BLaER1 (cell line): ENCODE measurements around the gene PKP3.

ENCODE experiments used
- H3K27ac ChIP-seq: shearing (Covaris generic); formaldehyde crosslinking; 2 replicates; pipeline ENCODE4 v1.8.1; 2022
- H3K27me3 ChIP-seq: shearing (Covaris generic); formaldehyde crosslinking; 2 replicates; pipeline ENCODE4 v1.8.1; 2022
- H3K36me3 ChIP-seq: shearing (Covaris generic); formaldehyde crosslinking; 2 replicates; pipeline ENCODE4 v1.8.1; 2022
- H3K4me1 ChIP-seq: shearing (Covaris generic); formaldehyde crosslinking; 2 replicates; pipeline ENCODE4 v1.8.1; 2022
- H3K4me2 ChIP-seq: shearing (Covaris generic); formaldehyde crosslinking; 2 replicates; pipeline ENCODE4 v1.8.1; 2022
- H3K4me3 ChIP-seq: shearing (Covaris generic); formaldehyde crosslinking; 2 replicates; pipeline ENCODE4 v1.8.1; 2022
- H3K9ac ChIP-seq: shearing (Covaris generic); formaldehyde crosslinking; 2 replicates; pipeline ENCODE4 v1.8.1; 2022
- H3K9me3 ChIP-seq: shearing (Covaris generic); formaldehyde crosslinking; 2 replicates; pipeline ENCODE4 v1.8.1; 2022
- H4K20me1 ChIP-seq: shearing (Covaris generic); formaldehyde crosslinking; 2 replicates; pipeline ENCODE4 v1.8.1; 2022
- Cebpa-rat ChIP-seq: shearing (Covaris generic); IDR thresholded peaks from 2 replicates; pipeline ENCODE4 v1.8.1; 2022

The PKP3 gene

DNA sequence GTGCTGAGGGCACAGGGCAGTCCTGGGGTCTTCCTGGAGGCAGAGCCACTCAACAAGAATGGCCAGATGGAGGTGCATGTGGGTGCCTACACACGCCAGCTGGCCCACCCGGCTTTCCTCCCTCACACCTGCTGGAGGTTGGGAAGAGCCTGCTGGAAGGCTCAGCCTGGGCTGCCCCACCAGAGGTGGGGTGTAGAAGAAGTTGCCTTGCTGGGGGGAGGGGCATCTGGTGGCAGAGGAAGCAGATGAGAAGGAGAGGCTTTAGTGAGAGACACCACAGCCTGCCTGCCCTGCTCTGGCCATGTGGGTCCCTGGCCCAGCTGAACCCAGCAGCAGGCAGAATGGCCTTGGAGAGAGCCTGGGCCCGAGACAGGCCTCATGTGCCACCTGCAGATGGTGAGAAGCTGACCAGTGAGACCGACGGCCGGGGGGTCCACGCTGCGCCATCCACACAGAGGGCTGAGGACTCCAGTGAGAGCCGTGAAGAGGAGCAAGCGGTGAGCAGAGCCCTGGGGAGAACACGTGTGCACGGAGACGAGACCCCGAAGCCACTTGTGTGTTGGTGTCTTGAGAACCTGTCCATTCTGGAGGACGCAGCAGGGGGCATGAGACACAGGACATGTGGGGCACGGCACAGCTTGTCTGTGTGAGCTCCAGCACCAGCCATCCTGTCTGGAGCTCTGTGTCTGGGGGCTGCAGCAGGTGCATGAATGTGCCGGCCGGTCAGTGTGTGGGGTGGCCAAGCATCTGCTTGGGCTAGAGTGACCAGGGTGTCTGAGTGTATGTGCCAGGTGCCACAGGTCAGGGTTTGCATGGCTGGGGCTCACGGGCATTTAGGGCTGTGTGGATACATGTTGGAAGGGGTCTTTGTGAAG, 22.1 kb upstream of the PKP3 start:
- peaks cover 45% of the 10 kb centered on the region for H3K27me3 ChIP-seq
- H4K20me1 ChIP-seq: peaks cover 10% of the 10 kb centered on the region; the same call in 1 of the 2 replicates
- TF ChIP-seq Cebpa-rat: no peak
- H3K36me3 ChIP-seq: 0 out of 2 replicates have a peak, but pooled peaks cover 5% of the 10 kb centered on the region
- peaks cover 30% of the 10 kb centered on the region for H3K4me1 ChIP-seq
- no peak overlapping the region for H3K27ac ChIP-seq
- no peak overlapping the region for H3K9ac ChIP-seq
- H3K4me2 ChIP-seq: peak overlapping the region; percentile 59; the same call in 1 of the 2 replicates
- peaks cover 6% of the 10 kb centered on the region; the same call in 1 of the 2 replicates for H3K9me3 ChIP-seq
- H3K4me3 ChIP-seq: no peak overlapping the region

- peaks cover 34% of the 10 kb centered on the region for H3K27me3 ChIP-seq
- 0 out of 2 replicates have a peak, but pooled peaks cover 5% of the 10 kb centered on the region for H3K36me3 ChIP-seq
- H4K20me1 ChIP-seq: peaks cover 10% of the 10 kb centered on the region; the same call in 1 of the 2 replicates
- H3K4me1 ChIP-seq: peaks cover 28% of the 10 kb centered on the region
- no peak overlapping the region for H3K27ac ChIP-seq
- H3K9ac ChIP-seq: no peak overlapping the region
- no peak for TF ChIP-seq Cebpa-rat
- H3K9me3 ChIP-seq: peaks cover 6% of the 10 kb centered on the region; the same call in 1 of the 2 replicates
- H3K4me2 ChIP-seq: no peak overlapping the region
- no peak overlapping the region for H3K4me3 ChIP-seq
These were observed 20.9 kb upstream of the PKP3 start for GRCh38 chr11:372809-373715.

GRCh38 chr11:373716-374551, 20.1 kb upstream of the PKP3 start:
- no peak overlapping the region for H3K4me3 ChIP-seq
- H3K4me1 ChIP-seq: peaks cover 21% of the 10 kb centered on the region
- peaks cover 26% of the 10 kb centered on the region for H3K27me3 ChIP-seq
- H4K20me1 ChIP-seq: peaks cover 10% of the 10 kb centered on the region; the same call in 1 of the 2 replicates
- 0 out of 2 replicates have a peak, but pooled peaks cover 5% of the 10 kb centered on the region for H3K36me3 ChIP-seq
- H3K9me3 ChIP-seq: peaks cover 6% of the 10 kb centered on the region; the same call in 1 of the 2 replicates
- TF ChIP-seq Cebpa-rat: no peak
- no peak overlapping the region for H3K27ac ChIP-seq
- H3K4me2 ChIP-seq: no peak overlapping the region
- H3K9ac ChIP-seq: no peak overlapping the region

- Histone ChIP-seq H3K27me3 (peaks cover 19% of the 10 kb centered on the region), H3K36me3 (0 out of 2 replicates have a peak, but pooled peaks cover 5% of the 10 kb centered on the region), H3K27ac (no peak overlapping the region), H4K20me1 (peaks cover 10% of the 10 kb centered on the region; the same call in 1 of the 2 replicates), H3K9ac (no peak overlapping the region), H3K9me3 (peaks cover 18% of the 10 kb centered on the region), H3K4me1 (peaks cover 17% of the 10 kb centered on the region), H3K4me3 (no peak overlapping the region), H3K4me2 (no peak overlapping the region)
- no peak for TF ChIP-seq Cebpa-rat
These were observed 18.7 kb upstream of the PKP3 start for GRCh38 chr11:375065-376025.

GRCh38 chr11:376531-377173, 17.4 kb upstream of the PKP3 start:
- Histone ChIP-seq H3K36me3 (0 out of 2 replicates have a peak, but pooled peaks cover 5% of the 10 kb centered on the region), H3K9me3 (peaks cover 19% of the 10 kb centered on the region), H4K20me1 (0 out of 2 replicates have a peak, but pooled peaks cover 1% of the 10 kb centered on the region), H3K27me3 (peaks cover 6% of the 10 kb centered on the region; the same call in 1 of the 2 replicates), H3K4me1 (peaks cover 13% of the 10 kb centered on the region), H3K27ac (no peak overlapping the region), H3K9ac (no peak overlapping the region), H3K4me2 (no peak overlapping the region), H3K4me3 (no peak overlapping the region)
- no peak for TF ChIP-seq Cebpa-rat

DNA sequence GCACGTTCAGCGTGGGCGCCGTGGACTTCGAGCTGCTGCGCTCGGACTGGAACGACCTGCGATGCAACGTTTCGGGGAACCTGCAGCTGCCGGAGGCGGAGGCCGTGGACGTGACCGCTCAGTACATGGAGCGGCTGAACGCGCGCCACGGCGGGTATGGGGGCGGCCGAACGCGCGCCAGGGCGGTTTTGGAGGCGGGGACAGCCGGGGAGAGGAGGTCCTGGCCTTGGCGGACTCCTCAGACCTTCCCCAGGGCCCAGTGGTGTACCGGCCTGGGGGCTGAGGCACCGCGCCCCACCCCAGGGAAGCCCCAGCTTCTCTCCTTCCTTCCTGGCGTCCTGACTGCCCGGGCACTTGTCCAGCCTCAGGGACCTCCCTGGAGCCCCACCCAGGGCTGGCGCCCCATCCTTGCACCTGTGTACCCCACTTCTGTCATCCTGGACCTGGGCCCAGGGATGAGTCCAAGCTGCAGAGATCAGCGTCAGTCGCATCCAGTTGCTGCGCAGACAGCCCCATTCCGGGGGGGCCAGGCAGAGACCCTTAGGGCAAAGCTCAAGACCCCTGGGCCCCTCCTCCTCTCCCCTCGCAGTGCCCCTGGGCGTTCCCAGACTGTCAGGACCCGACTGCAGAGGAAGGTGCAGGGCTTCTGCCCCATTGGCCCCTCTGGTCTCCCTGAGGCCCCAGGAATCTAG, 16.7 kb upstream of the PKP3 start:
- H3K4me1 ChIP-seq: peaks cover 16% of the 10 kb centered on the region
- peaks cover 19% of the 10 kb centered on the region for H3K9me3 ChIP-seq
- no peak overlapping the region for H3K4me3 ChIP-seq
- H3K4me2 ChIP-seq: no peak overlapping the region
- no peak overlapping the region for H3K27ac ChIP-seq
- TF ChIP-seq Cebpa-rat: no peak
- H3K27me3 ChIP-seq: no peaks in the 10 kb centered on the region
- 0 out of 2 replicates have a peak, but pooled peaks cover 5% of the 10 kb centered on the region for H3K36me3 ChIP-seq
- no peaks in the 10 kb centered on the region for H4K20me1 ChIP-seq
- no peak overlapping the region for H3K9ac ChIP-seq

GRCh38 chr11:377883-378500, 16.0 kb upstream of the PKP3 start:
- Histone ChIP-seq H4K20me1 (no peaks in the 10 kb centered on the region), H3K4me1 (peaks cover 22% of the 10 kb centered on the region), H3K4me2 (no peak overlapping the region), H3K27me3 (no peaks in the 10 kb centered on the region), H3K9ac (no peak overlapping the region), H3K27ac (no peak overlapping the region), H3K9me3 (peaks cover 19% of the 10 kb centered on the region), H3K36me3 (0 out of 2 replicates have a peak, but pooled peaks cover 5% of the 10 kb centered on the region), H3K4me3 (no peak overlapping the region)
- TF ChIP-seq Cebpa-rat: no peak
